Measurements from ENCODE around the gene MUC5B.

GRCh38 chr11:1305063-1305495 is 82.2 kb downstream of the MUC5B start:
- TF ChIP-seq, protein P1, sequence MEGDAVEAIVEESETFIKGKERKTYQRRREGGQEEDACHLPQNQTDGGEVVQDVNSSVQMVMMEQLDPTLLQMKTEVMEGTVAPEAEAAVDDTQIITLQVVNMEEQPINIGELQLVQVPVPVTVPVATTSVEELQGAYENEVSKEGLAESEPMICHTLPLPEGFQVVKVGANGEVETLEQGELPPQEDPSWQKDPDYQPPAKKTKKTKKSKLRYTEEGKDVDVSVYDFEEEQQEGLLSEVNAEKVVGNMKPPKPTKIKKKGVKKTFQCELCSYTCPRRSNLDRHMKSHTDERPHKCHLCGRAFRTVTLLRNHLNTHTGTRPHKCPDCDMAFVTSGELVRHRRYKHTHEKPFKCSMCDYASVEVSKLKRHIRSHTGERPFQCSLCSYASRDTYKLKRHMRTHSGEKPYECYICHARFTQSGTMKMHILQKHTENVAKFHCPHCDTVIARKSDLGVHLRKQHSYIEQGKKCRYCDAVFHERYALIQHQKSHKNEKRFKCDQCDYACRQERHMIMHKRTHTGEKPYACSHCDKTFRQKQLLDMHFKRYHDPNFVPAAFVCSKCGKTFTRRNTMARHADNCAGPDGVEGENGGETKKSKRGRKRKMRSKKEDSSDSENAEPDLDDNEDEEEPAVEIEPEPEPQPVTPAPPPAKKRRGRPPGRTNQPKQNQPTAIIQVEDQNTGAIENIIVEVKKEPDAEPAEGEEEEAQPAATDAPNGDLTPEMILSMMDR (IDR thresholded peaks at IDR 0.05), result no peak
- TF ChIP-seq POLR2A (IDR thresholded peaks at IDR 0.05) (no peak), POLR2AphosphoS5 (IDR thresholded peaks at IDR 0.05; ENCODE audit: insufficient read depth in 1 of 2, low read depth in 1 of 2) (no peak)

Measured in vagina (tissue), 2 donors.